Measurements from ENCODE around the gene TRIM71. TPM values are rescaled to one million over a fixed set of nuclear protein-coding genes. Genes with fewer than 3 reads are reported as not detected.

TRIM71 gene
- total RNA-seq, result not detected

DNA sequence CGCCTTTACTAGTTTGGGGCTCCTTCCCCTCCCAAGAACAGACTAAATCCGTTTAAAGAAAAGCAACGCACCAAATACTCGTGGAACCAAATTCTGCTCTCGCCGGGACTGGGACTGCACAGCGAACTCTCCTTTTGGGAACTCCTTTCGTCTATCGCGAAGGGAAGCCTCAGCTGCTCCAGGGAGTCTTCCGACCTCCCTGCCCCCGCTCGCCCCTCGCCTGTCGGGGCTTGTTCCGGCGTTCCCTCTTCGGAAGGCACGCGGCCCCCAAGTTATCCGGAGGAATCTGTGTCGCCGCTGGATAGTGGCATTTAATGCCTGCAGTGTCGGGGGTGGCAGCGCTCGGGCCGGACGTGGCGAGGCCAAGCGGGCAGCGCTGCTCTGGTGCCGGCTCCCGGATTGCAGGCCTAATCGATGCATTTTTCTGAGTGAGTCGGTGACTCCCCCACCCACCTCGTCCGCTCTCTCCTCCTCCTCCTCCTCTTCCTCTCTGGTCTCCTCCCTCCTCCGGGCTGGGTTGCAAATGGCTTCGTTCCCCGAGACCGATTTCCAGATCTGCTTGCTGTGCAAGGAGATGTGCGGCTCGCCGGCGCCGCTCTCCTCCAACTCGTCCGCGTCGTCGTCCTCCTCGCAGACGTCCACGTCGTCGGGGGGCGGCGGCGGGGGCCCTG, at the start of gene TRIM71:
TRIM71 (plus strand) TSS at position 440 of the 671 bp plus-strand sequence; CDS start at position 524, 84 bp downstream.
- Histone ChIP-seq H3K27ac (no peak within 1 kb of the TSS), H3K9me3 (no peaks in the 10 kb centered on the region), H3K27me3 (peaks cover 74% of the 10 kb centered on the region), H3K4me1 (peaks cover 0 to 36% (median 17%) of the 10 kb centered on the region in 3 donors), H3K4me3 (peak within 1 kb of the TSS; percentile 23 to 49), H3K36me3 (no peaks in the 10 kb centered on the region)
- ATAC-seq, result no peak
- WGBS, 2 donors (ENCODE audit: low coverage in 1 of 2), result 0 to 3% methylated on average over 5 to 12 of the region's 59 CpGs
- TF ChIP-seq, protein P1, sequence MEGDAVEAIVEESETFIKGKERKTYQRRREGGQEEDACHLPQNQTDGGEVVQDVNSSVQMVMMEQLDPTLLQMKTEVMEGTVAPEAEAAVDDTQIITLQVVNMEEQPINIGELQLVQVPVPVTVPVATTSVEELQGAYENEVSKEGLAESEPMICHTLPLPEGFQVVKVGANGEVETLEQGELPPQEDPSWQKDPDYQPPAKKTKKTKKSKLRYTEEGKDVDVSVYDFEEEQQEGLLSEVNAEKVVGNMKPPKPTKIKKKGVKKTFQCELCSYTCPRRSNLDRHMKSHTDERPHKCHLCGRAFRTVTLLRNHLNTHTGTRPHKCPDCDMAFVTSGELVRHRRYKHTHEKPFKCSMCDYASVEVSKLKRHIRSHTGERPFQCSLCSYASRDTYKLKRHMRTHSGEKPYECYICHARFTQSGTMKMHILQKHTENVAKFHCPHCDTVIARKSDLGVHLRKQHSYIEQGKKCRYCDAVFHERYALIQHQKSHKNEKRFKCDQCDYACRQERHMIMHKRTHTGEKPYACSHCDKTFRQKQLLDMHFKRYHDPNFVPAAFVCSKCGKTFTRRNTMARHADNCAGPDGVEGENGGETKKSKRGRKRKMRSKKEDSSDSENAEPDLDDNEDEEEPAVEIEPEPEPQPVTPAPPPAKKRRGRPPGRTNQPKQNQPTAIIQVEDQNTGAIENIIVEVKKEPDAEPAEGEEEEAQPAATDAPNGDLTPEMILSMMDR (IDR thresholded peaks at IDR 0.05), result no peak
- no peak for TF ChIP-seq POLR2AphosphoS5 (IDR thresholded peaks at IDR 0.05)
- no peak for TF ChIP-seq POLR2A (IDR thresholded peaks at IDR 0.05)
- no peak for TF ChIP-seq EP300 (IDR thresholded peaks at IDR 0.05)

DNA sequence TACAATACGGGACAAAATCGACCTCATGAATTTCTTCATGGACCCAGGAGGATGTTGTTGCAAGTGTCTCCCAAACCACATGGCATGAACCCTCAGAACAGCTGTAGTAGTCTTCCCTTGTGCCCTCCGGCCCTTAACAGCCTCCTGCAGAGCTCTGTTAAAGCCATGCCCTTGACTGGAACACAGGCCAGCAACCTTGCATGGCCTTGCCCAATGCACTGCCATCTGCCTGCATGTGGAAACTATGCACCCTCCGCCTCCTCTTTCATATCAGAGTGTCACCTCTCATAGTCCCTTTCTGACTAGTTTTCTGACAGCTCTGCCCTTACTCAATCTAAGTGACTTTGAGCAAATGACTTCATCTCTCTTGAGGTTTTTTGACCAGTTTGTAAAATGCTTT, 39.4 kb upstream of the TRIM71 start:
- H3K36me3 ChIP-seq, result peaks cover 0 to 23% of the 10 kb centered on the region in 2 donors
- H3K4me1 ChIP-seq, result peaks cover 0 to 16% (median 5%) of the 10 kb centered on the region in 3 donors
- H3K4me3 ChIP-seq, result no peak overlapping the region
- H3K27ac ChIP-seq, result no peak overlapping the region
- TF ChIP-seq EP300 (IDR thresholded peaks at IDR 0.05), result no peak
- TF ChIP-seq, protein P1 (IDR thresholded peaks at IDR 0.05), result no peak
- TF ChIP-seq POLR2A (IDR thresholded peaks at IDR 0.05), result no peak
- TF ChIP-seq POLR2AphosphoS5 (IDR thresholded peaks at IDR 0.05), result no peak
- H3K9me3 ChIP-seq, result no peaks in the 10 kb centered on the region
- 91 to 100% methylated on average over 4 of the region's 4 CpGs for WGBS, 2 donors (ENCODE audit: low coverage in 1 of 2)
- ATAC-seq, result no peak
- no peaks in the 10 kb centered on the region for H3K27me3 ChIP-seq

DNA sequence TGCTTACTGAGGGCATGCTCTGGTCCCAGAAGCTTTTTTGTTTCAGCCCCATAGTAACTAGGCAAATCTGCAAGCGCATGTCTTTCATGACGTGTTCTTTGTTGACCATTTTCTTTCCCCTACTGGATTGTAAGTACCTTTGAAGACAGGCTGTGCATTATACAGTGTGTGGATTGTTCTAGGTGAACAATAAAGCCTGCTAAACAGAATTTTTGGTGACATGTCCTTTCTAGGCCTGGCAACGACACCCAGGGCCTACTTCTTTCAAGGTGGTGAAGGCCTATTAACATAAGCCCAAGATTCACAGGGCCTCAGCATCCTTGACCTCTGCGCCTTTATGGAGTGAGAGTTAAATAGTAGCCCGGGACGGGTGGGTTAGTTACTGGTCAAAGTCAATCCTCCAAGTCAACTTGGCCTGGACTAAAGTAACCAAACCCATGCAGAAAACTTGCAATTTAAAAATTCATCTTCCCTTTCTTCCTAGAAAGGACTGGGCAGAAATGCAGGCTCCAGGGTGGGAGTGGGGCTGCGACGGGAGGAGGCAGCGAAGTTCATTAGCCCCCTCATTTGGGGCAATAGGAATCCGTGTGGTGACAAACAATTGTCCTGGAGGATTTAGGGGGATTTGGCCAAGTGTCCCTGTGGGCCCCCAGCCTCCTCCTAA, 37.6 kb upstream of the TRIM71 start:
- H3K27me3 ChIP-seq, result no peaks in the 10 kb centered on the region
- peaks cover 0 to 4% of the 10 kb centered on the region in 2 donors for H3K36me3 ChIP-seq
- peaks cover 0 to 16% (median 5%) of the 10 kb centered on the region in 3 donors for H3K4me1 ChIP-seq
- no peak overlapping the region for H3K27ac ChIP-seq
- ATAC-seq, result no peak
- WGBS, 2 donors (ENCODE audit: low coverage in 1 of 2), result 87 to 100% methylated on average over 2 to 3 of the region's 10 CpGs
- H3K9me3 ChIP-seq, result no peaks in the 10 kb centered on the region
- TF ChIP-seq EP300 (IDR thresholded peaks at IDR 0.05) (no peak), POLR2A (IDR thresholded peaks at IDR 0.05) (no peak), POLR2AphosphoS5 (IDR thresholded peaks at IDR 0.05) (no peak)
- TF ChIP-seq, protein P1 (IDR thresholded peaks at IDR 0.05), result no peak
- H3K4me3 ChIP-seq, result peak overlapping the region in 1 of 2 donors; percentile 61

DNA sequence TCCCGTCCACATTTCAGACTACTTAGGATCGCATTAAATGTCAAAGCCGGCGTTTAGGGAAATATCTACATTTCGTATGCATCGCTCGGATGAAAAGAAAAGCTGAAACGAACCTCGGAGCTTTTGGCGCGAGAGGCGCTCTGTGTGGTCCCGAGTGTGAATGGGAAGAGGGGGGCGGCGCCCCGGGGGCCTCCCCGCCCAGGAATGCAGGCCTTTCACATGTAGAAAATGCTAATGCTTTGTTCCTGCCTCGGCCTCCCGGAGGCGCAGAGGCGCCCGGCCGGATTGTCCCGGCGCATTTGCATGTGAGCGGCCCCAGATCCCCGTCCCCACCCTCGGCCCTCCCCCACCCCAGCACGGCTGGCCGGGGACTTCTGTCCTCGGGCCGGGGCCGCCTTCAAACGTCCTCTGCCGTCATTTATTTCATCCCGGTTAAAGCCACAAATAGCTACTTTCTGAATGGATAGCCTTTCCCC, 37.0 kb upstream of the TRIM71 start:
- ATAC-seq, result peak; percentile 17
- 6 to 13% methylated on average over 3 to 21 of the region's 36 CpGs for WGBS, 2 donors (ENCODE audit: low coverage in 1 of 2)

More for the DNA sequence above, 37.0 kb upstream of the TRIM71 start:
- H3K4me3 ChIP-seq, result peak overlapping the region; percentile 45 to 61
- peak overlapping the region in 1 of 4 donors; percentile 44 for H3K27ac ChIP-seq
- H3K36me3 ChIP-seq, result no peaks in the 10 kb centered on the region
- peaks cover 0 to 16% (median 5%) of the 10 kb centered on the region in 3 donors for H3K4me1 ChIP-seq
- TF ChIP-seq, protein P1 (IDR thresholded peaks at IDR 0.05), result no peak
- TF ChIP-seq POLR2AphosphoS5 (IDR thresholded peaks at IDR 0.05) (no peak), POLR2A (IDR thresholded peaks at IDR 0.05) (no peak), EP300 (IDR thresholded peaks at IDR 0.05) (no peak)
- H3K9me3 ChIP-seq, result no peaks in the 10 kb centered on the region
- H3K27me3 ChIP-seq, result no peaks in the 10 kb centered on the region
